SU-DHL-6 (cell line): Measurements from ENCODE around the gene OR52E5.

Source experiments
- H2AFZ ChIP-seq: fragments of 200-600 bp; sonication (generic); 2 replicates; pipeline ENCODE4 v1.6.1; 2014; ENCODE audit warnings: low read depth, mild to moderate bottlenecking, moderate library complexity, mixed read lengths, antibody characterized with exemption, low read length; ENCODE audit not compliant: severe bottlenecking
- H3F3A ChIP-seq: fragments of 200-600 bp; shearing (Covaris generic); 2 replicates; pipeline ENCODE4 v1.6.0; 2016; ENCODE audit warnings: antibody characterized with exemption, mild to moderate bottlenecking; ENCODE audit not compliant: insufficient read depth
- H3K27ac ChIP-seq: fragments of 200-600 bp; sonication (generic); 2 replicates; pipeline ENCODE4 v1.5.1; 2016; ENCODE audit warnings: low read depth, mild to moderate bottlenecking, low read length, moderate library complexity, mixed read lengths
- H3K27me3 ChIP-seq: fragments of 200-600 bp; sonication (generic), shearing (Covaris generic); 2 replicates; pipeline ENCODE4 v1.6.0; 2014; ENCODE audit warnings: mild to moderate bottlenecking, low read length
- H3K36me3 ChIP-seq: fragments of 200-600 bp; sonication (generic); 2 replicates; pipeline ENCODE4 v1.6.1; 2014; ENCODE audit warnings: mild to moderate bottlenecking, low read length, mixed read lengths
- H3K4me2 ChIP-seq: fragments of 300-600, 200-600 bp; shearing (Covaris generic), sonication (generic); 2 replicates; pipeline ENCODE4 v1.6.0; 2014; ENCODE audit warnings: low read length, low read depth, mild to moderate bottlenecking; ENCODE audit not compliant: poor library complexity, severe bottlenecking
- H3K4me3 ChIP-seq: fragments of 200-600 bp; sonication (generic); 2 replicates; pipeline ENCODE4 v1.5.1; 2014; ENCODE audit warnings: antibody characterized with exemption, low read length, mild to moderate bottlenecking, mixed read lengths; ENCODE audit not compliant: insufficient read depth, poor library complexity, severe bottlenecking
- H3K79me2 ChIP-seq: fragments of 200-600 bp; sonication (generic); 2 replicates; pipeline ENCODE4 v1.6.1; 2014; ENCODE audit warnings: mild to moderate bottlenecking, low read length, moderate library complexity; ENCODE audit not compliant: insufficient read depth
- H3K9ac ChIP-seq: fragments of 200-600 bp; sonication (generic); 2 replicates; pipeline ENCODE4 v1.7.0; 2014; ENCODE audit warnings: mild to moderate bottlenecking, low read length
- H3K9me2 ChIP-seq: fragments of 200-600 bp; sonication (generic); replicated peaks from 2 replicates; pipeline ENCODE4 v1.6.1; 2014; ENCODE audit warnings: low read length; ENCODE audit not compliant: insufficient read depth
- H3K9me3 ChIP-seq: fragments of 200-600 bp; sonication (generic); 2 replicates; pipeline ENCODE4 v1.6.1; 2014; ENCODE audit warnings: low read length, mixed read lengths; ENCODE audit not compliant: insufficient read depth
- H4K20me1 ChIP-seq: fragments of 200-600 bp; sonication (generic); 2 replicates; pipeline ENCODE4 v1.6.1; 2014; ENCODE audit warnings: low read depth, mild to moderate bottlenecking, antibody characterized with exemption, low read length, moderate library complexity, mixed read lengths
- CTCF ChIP-seq: fragments of 200-600 bp; sonication (generic); IDR thresholded peaks from one replicate; pipeline ENCODE4 v1.5.1; 2017; ENCODE audit warnings: antibody characterized with exemption, mild to moderate bottlenecking, low read length, moderate library complexity; ENCODE audit not compliant: insufficient read depth, poor library complexity, severe bottlenecking
- EZH2phosphoT487 ChIP-seq: fragments of 200-600 bp; sonication (generic), shearing (Covaris generic); conservative IDR thresholded peaks from 2 replicates; pipeline ENCODE4 v1.6.1; 2018; ENCODE audit warnings: mild to moderate bottlenecking, antibody characterized with exemption, low read length, moderate library complexity, mixed read lengths

Gene OR52E5

GRCh38 chr11:5910540-5910939 is 17.5 kb downstream of the OR52E5 start:
- H3K27me3 ChIP-seq: no peaks in the 10 kb centered on the region
- no peak for TF ChIP-seq EZH2phosphoT487
- TF ChIP-seq CTCF: no peak

GRCh38 chr11:5922749-5923426 is 29.9 kb downstream of the OR52E5 start:
- TF ChIP-seq EZH2phosphoT487 (no peak), CTCF (no peak)
- Histone ChIP-seq H3K9me3 (no peaks in the 10 kb centered on the region), H3K4me2 (no peak overlapping the region), H4K20me1 (no peaks in the 10 kb centered on the region), H3K36me3 (no peaks in the 10 kb centered on the region), H3F3A (no peaks in the 10 kb centered on the region), H2AFZ (no peak overlapping the region), H3K27me3 (no peaks in the 10 kb centered on the region), H3K9me2 (no peaks in the 10 kb centered on the region), H3K4me3 (no peak overlapping the region), H3K79me2 (no peaks in the 10 kb centered on the region), H3K27ac (no peak overlapping the region), H3K9ac (no peak overlapping the region)

More at GRCh38 chr11:5910540-5910939, 17.5 kb downstream of the OR52E5 start:
- Histone ChIP-seq H3K36me3 (no peaks in the 10 kb centered on the region), H3K4me3 (no peak overlapping the region), H4K20me1 (no peaks in the 10 kb centered on the region), H2AFZ (no peak overlapping the region), H3K9me2 (no peaks in the 10 kb centered on the region), H3K9me3 (no peaks in the 10 kb centered on the region), H3K79me2 (no peaks in the 10 kb centered on the region), H3F3A (no peaks in the 10 kb centered on the region), H3K9ac (no peak overlapping the region), H3K4me2 (no peak overlapping the region), H3K27ac (no peak overlapping the region)

GRCh38 chr11:5923427-5923776 is 30.4 kb downstream of the OR52E5 start:
- Histone ChIP-seq H3K4me2 (no peak overlapping the region), H3K9me3 (no peaks in the 10 kb centered on the region), H3K9me2 (no peaks in the 10 kb centered on the region), H3K79me2 (no peaks in the 10 kb centered on the region), H3K4me3 (no peak overlapping the region), H4K20me1 (no peaks in the 10 kb centered on the region), H3K27me3 (no peaks in the 10 kb centered on the region), H3K27ac (no peak overlapping the region), H2AFZ (no peak overlapping the region), H3K9ac (no peak overlapping the region), H3K36me3 (no peaks in the 10 kb centered on the region), H3F3A (no peaks in the 10 kb centered on the region)
- no peak for TF ChIP-seq CTCF
- no peak for TF ChIP-seq EZH2phosphoT487
